Heart right ventricle (tissue), 16 donors: Measurements from ENCODE around the gene CSF3. TPM values are rescaled to one million over a fixed set of nuclear protein-coding genes. Genes with fewer than 3 reads are reported as not detected.

Experiments used
- ATAC-seq, 8 donors: fragments of 200-7000 bp; cut with Tn5 transposase; one replicate each; pipeline ENCODE4 v1.9.1; 2020; ENCODE audit warnings: mild to moderate bottlenecking in 8 of 8, moderate library complexity in 8 of 8, moderate number of reproducible peaks in 1 of 8
- DNase-seq, 2 donors: peaks; one replicate each; pipeline ENCODE4 v3.0.0-alpha.2; 2020
- H3K27ac ChIP-seq, 10 donors: fragments of 200-600 bp; sonication (generic) in 2 of 10; one replicate each; pipeline versions ENCODE4 v1.5.0 to v1.8.0; 2020 to 2022; ENCODE audit warnings: mild to moderate bottlenecking in 3 of 10
- H3K27me3 ChIP-seq, 7 donors: fragments of 200-600 bp; one replicate each; pipeline ENCODE4 v1.8.0; 2021 to 2022; ENCODE audit warnings: mild to moderate bottlenecking in 2 of 7
- H3K36me3 ChIP-seq, 9 donors: fragments of 200-600 bp; sonication (generic) in 1 of 9; one replicate each; pipeline versions ENCODE4 v1.5.0 to v1.8.0; 2020 to 2022; ENCODE audit warnings: mild to moderate bottlenecking in 2 of 9
- H3K4me1 ChIP-seq, 9 donors: fragments of 200-600 bp; sonication (generic) in 1 of 9; one replicate each; pipeline versions ENCODE4 v1.5.0 to v1.8.0; 2020 to 2022; ENCODE audit warnings: mild to moderate bottlenecking in 4 of 9
- H3K4me3 ChIP-seq, 10 donors: fragments of 200-600 bp; sonication (generic) in 2 of 10; one replicate each; pipeline versions ENCODE4 v1.5.0 to v1.8.0; 2020 to 2022; ENCODE audit warnings: mild to moderate bottlenecking in 7 of 10, moderate library complexity in 2 of 10
- H3K9me3 ChIP-seq, 11 donors: fragments of 200-600 bp in 10 of 11; sonication (generic) in 2 of 11; one replicate each; pipeline versions ENCODE4 v1.5.0 to v1.8.0; 2013 to 2022; ENCODE audit warnings: mild to moderate bottlenecking in 2 of 11, control low read depth in 1 of 11, moderate library complexity in 1 of 11
- WGBS, 2 donors: extraction: QIAGEN DNeasy Blood & Tissue Kit; methylation state at CpG; one replicate each; pipeline ENCODE4 v1.1.7; 2013; ENCODE audit warnings: inconsistent platforms in 1 of 2; 5-methylcytosine and 5-hydroxymethylcytosine counted together
- intact Hi-C, 10 donors: fragments of 100-400 bp; cut with DNase I; formaldehyde crosslinking; loops; one replicate each; pipeline versions ENCODE4 v1.11.1 to v1.14.2; 2022
- microRNA-seq, 2 donors: library from miRNA; unstranded; fragments of <30 nt; microRNA quantifications; one replicate each; pipeline ENCODE4 v1.2.0, GENCODE V29; 2021
- polyA plus RNA-seq, 2 donors: library from polyadenylated mRNA; stranded (reverse); fragments of 200-250 nt; gene quantifications; one replicate each; pipeline ENCODE4 v1.2.3, GENCODE V29; 2013
- total RNA-seq, 10 donors: library from RNA; stranded (reverse); fragmentation: NEBNext Ultra II Directional in 3 of 10; extraction: Animal tissue kit (Norgen Biotek cat#: 25700) in 3 of 10; gene quantifications; one replicate each; pipeline versions ENCODE4 v1.2.1 to v1.2.4, GENCODE V29; 2021 to 2023
- TF ChIP-seq, protein P1 (sequence below), 9 donors: fragments of 200-600 bp; sonication (generic) in 2 of 9; IDR thresholded peaks; one replicate each; pipeline versions ENCODE4 v1.5.0 to v1.8.0; 2021 to 2022; ENCODE audit warnings: antibody characterized with exemption in 9 of 9, mild to moderate bottlenecking in 5 of 9, moderate library complexity in 1 of 9
- donor health status: Arrhythmogenic right ventricular cardiomyopathy.
- donor health status: ischemic (EF 13 %, LVEDD 7.1; RV severe dilation, severe dysfunction).
- donor health status: healthy with polysubstance abuse.
- donor health status: DM: no; HTN: yes; CAD: no.
- donor health status: DM: no; HTN: no; CAD: no.
- donor health status: ischemic (EF 25% LVEDD 6.9; RV normal size, moderate dysfunction).
- donor health status: ischemic (EF 25% LVEDD 5.7; RV mildly dilated, moderate dysfunction).
- donor health status: healthy.
- donor health status: DM: yes; HTN: yes; CAD: no.
- donor health status: Ischemic cardiomyopathy.
- donor health status: ischemic (EF 35%, LVEDD 5.7; RV mildly dilated, moderate dysfunction).
- donor health status: nonischemic (EF 11% LVEDD 7.7; RV severe dilation, severe dysfunction).
- donor health status: DM: yes; HTN: yes; CAD: no.
- donor health status: PGD.
- donor health status: ischemic (EF 29% LVEDD 5.4; RV normal size, mild dysfunction).
- donor health status: nonischemic (EF 23%, LVEDD 6.1; RV moderate dilation, normal function).

Gene CSF3
- total and polyA plus RNA-seq, 12 donors: 0.29 to 4.2 (median 0.81) TPM; not detected in 7

DNA sequence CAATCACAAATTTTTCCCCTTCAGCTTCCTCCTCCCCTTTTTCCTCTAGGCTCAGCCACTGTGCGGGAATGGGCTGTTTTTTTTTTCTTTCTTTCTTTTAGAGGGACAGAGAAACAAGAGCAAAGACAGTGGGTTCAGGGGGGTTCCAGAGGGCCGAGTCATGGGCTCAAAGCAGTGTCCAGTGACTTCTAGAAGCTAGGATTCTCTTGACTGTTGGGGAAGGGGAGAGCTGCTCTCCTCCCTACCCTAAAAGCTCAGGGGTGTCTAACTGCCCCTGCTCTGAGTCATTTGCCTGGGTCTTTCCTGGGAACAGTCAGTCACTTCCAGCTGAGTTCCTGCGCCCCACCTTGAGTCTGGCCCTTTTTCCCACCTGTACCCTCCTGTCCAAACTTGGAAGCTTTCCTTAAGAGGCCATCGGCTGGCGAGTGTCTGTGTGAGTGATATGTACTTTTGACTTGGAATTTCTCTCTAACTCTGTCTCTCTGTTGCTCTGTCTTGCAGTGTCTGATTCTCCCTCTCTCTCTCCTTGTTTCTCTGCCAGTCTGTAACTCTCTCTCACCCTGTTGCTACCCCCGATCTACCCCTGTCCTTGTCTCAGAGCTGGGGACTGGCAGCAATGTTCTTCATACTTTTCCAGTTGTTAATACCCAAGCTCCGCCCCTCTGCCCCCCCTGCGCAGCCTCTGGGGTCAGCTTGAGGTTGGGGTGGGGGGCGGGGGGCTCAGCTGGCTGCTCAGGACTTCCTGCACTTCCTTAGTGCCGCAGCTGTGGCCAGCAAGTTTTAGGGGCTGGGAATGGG is 49.9 kb downstream of the CSF3 start:
- TF ChIP-seq, protein P1, sequence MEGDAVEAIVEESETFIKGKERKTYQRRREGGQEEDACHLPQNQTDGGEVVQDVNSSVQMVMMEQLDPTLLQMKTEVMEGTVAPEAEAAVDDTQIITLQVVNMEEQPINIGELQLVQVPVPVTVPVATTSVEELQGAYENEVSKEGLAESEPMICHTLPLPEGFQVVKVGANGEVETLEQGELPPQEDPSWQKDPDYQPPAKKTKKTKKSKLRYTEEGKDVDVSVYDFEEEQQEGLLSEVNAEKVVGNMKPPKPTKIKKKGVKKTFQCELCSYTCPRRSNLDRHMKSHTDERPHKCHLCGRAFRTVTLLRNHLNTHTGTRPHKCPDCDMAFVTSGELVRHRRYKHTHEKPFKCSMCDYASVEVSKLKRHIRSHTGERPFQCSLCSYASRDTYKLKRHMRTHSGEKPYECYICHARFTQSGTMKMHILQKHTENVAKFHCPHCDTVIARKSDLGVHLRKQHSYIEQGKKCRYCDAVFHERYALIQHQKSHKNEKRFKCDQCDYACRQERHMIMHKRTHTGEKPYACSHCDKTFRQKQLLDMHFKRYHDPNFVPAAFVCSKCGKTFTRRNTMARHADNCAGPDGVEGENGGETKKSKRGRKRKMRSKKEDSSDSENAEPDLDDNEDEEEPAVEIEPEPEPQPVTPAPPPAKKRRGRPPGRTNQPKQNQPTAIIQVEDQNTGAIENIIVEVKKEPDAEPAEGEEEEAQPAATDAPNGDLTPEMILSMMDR (IDR thresholded peaks at IDR 0.05): no peak
- H3K27ac ChIP-seq: peak overlapping the region; percentile 69 to 100 (median 98)
- intact Hi-C loops: loop anchor here in 6 of 10 donors (5.0 to 10.0 kb wide), 3 partner anchors 32 to 50 kb away; no protein-coding TSS in a partner anchor
- 7 to 10% methylated on average over 10 of the region's 10 CpGs for WGBS, 2 donors
- H3K4me1 ChIP-seq: peaks cover 38 to 73% (median 66%) of the 10 kb centered on the region in 9 donors
- H3K27me3 ChIP-seq: no peaks in the 10 kb centered on the region
- no peaks in the 10 kb centered on the region for H3K36me3 ChIP-seq
- peak overlapping the region in 9 of 10 donors; percentile 85 to 100 (median 99) for H3K4me3 ChIP-seq
- DNase-seq (no peak), ATAC-seq (no peak)
- H3K9me3 ChIP-seq: no peaks in the 10 kb centered on the region

DNA sequence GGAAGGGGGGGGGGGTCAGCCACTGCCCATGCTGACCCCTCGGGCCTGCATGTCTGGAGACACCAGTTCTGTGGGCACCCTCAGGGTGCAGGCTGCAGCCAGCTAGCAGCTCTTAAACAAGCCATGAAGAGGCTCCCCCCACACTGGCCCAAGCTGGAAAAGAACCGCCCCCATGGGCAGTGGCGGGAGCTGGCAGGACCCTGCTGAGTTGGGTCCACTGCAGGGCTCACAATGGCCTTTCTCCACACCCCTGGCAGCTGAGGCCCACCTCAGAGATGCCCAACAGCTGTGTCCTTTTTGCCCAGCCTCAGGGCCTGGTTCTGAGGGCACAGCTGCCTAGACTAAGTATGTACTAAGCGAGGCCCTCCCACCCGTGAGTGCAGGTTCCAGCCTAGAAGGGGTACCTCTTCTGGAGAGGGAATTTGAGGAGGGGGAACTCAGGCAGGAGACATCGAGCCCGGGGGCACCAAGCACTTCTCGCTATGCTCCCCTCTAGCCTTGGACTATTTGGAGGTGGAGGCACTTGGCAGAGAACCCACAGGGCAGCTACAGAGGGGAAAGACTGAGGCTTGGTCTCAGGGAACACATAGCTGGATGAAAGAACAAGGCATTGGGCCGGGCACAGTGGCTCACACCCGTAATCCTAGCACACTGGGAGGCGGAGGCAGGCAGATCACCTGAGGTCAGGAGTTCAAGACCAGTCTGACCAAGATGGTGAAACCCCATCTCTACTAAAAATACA is 50.7 kb downstream of the CSF3 start:
- intact Hi-C loops: loop anchor here in 2 of 10 donors (10.0 kb wide), 1 partner anchor 49 kb away; no protein-coding TSS in a partner anchor
- peaks cover 43 to 81% (median 74%) of the 10 kb centered on the region in 9 donors for H3K4me1 ChIP-seq
- peak overlapping the region in 5 of 10 donors; percentile 90 to 100 (median 100) for H3K4me3 ChIP-seq

More for the DNA sequence above, 50.7 kb downstream of the CSF3 start:
- Histone ChIP-seq H3K9me3 (no peaks in the 10 kb centered on the region), H3K27ac (peak overlapping the region; percentile 69 to 100 (median 98)), H3K27me3 (no peaks in the 10 kb centered on the region), H3K36me3 (no peaks in the 10 kb centered on the region)
- no peak for DNase-seq
- 59 to 60% methylated on average over 11 of the region's 11 CpGs for WGBS, 2 donors
- no peak for ATAC-seq
- TF ChIP-seq, protein P1 (IDR thresholded peaks at IDR 0.05): no peak

Small RNAs within 50 kb of the gene (microRNA-seq; reads per million reads assigned to microRNA genes)
- gene MIR6884: 0 to 0.51 reads per million in 2 donors

Other genes starting within 250 kb of the CSF3 start
- 1 to 10 TPM in 1 of 10 donors, under 1 TPM in 9; 0.11 to 5.0 (median 0.31) TPM for gene IKZF3, start 151.1 kb upstream of the CSF3 start, total RNA-seq
- under 1 TPM; 0.06 to 0.22 TPM for gene IKZF3, start 151.1 kb upstream of the CSF3 start, polyA plus RNA-seq
- not detected for gene ZPBP2, start 147.2 kb upstream of the CSF3 start, total RNA-seq
- gene ZPBP2, start 147.2 kb upstream of the CSF3 start, polyA plus RNA-seq: not detected
- gene GSDMB, start 96.8 kb upstream of the CSF3 start, total RNA-seq: 1 to 10 TPM in 9 of 10 donors, under 1 TPM in 1; 0.72 to 4.6 (median 2.5) TPM
- gene GSDMB, start 96.8 kb upstream of the CSF3 start, polyA plus RNA-seq: 10 to 100 TPM in 1 of 2 donors, 1 to 10 TPM in 1; 2.1 to 11.9 TPM
- gene ORMDL3, start 87.8 kb upstream of the CSF3 start, total RNA-seq: 10 to 100 TPM; 33.5 to 94.3 (median 66.8) TPM
- gene ORMDL3, start 87.8 kb upstream of the CSF3 start, polyA plus RNA-seq: 10 to 100 TPM; 51.4 to 56.3 TPM
- not detected for gene LRRC3C, start 87.7 kb upstream of the CSF3 start, total RNA-seq
- not detected for gene LRRC3C, start 87.7 kb upstream of the CSF3 start, polyA plus RNA-seq
- 1 to 10 TPM in 1 of 10 donors, under 1 TPM in 4, not detected in 5; 0.15 to 1.3 (median 0.57) TPM for gene GSDMA, start 52.4 kb upstream of the CSF3 start, total RNA-seq
- gene GSDMA, start 52.4 kb upstream of the CSF3 start, polyA plus RNA-seq: under 1 TPM in 1 of 2 donors, not detected in 1; 0.06 TPM
- gene PSMD3, start 34.6 kb upstream of the CSF3 start, total RNA-seq: 100 to 1,000 TPM in 1 of 10 donors, 10 to 100 TPM in 9; 76.5 to 113 (median 81.8) TPM
- 100 to 1,000 TPM in 1 of 2 donors, 10 to 100 TPM in 1; 46.7 to 109 TPM for gene PSMD3, start 34.6 kb upstream of the CSF3 start, polyA plus RNA-seq
- gene MED24, start 39.0 kb downstream of the CSF3 start, total RNA-seq: 10 to 100 TPM; 46.7 to 63.2 (median 58.4) TPM
- 10 to 100 TPM; 47.2 to 75.6 TPM for gene MED24, start 39.0 kb downstream of the CSF3 start, polyA plus RNA-seq
- 100 to 1,000 TPM in 1 of 10 donors, 10 to 100 TPM in 9; 59.8 to 102 (median 69.7) TPM for gene THRA, start 47.5 kb downstream of the CSF3 start, total RNA-seq
- gene THRA, start 47.5 kb downstream of the CSF3 start, polyA plus RNA-seq: 10 to 100 TPM; 29.8 to 44.2 TPM
- 10 to 100 TPM in 7 of 10 donors, 1 to 10 TPM in 3; 5.5 to 41.3 (median 29.9) TPM for gene NR1D1, start 85.1 kb downstream of the CSF3 start, total RNA-seq
- 10 to 100 TPM in 1 of 2 donors, 1 to 10 TPM in 1; 7.1 to 24.4 TPM for gene NR1D1, start 85.1 kb downstream of the CSF3 start, polyA plus RNA-seq
- gene MSL1, start 106.5 kb downstream of the CSF3 start, total RNA-seq: 10 to 100 TPM; 26.3 to 57.4 (median 37.7) TPM
- gene MSL1, start 106.5 kb downstream of the CSF3 start, polyA plus RNA-seq: 10 to 100 TPM; 45.5 to 65.0 TPM
- gene CASC3, start 125.1 kb downstream of the CSF3 start, total RNA-seq: 10 to 100 TPM; 39.9 to 56.8 (median 43.7) TPM
- gene CASC3, start 125.1 kb downstream of the CSF3 start, polyA plus RNA-seq: 10 to 100 TPM; 21.3 to 41.0 TPM
- gene RAPGEFL1, start 162.0 kb downstream of the CSF3 start, total RNA-seq: 1 to 10 TPM; 2.2 to 5.7 (median 3.2) TPM
- 10 to 100 TPM in 1 of 2 donors, 1 to 10 TPM in 1; 2.9 to 21.9 TPM for gene RAPGEFL1, start 162.0 kb downstream of the CSF3 start, polyA plus RNA-seq
- 10 to 100 TPM in 8 of 10 donors, 1 to 10 TPM in 2; 8.1 to 16.0 (median 12.8) TPM for gene WIPF2, start 203.9 kb downstream of the CSF3 start, total RNA-seq
- gene WIPF2, start 203.9 kb downstream of the CSF3 start, polyA plus RNA-seq: 1 to 10 TPM; 5.1 to 8.4 TPM